ENCODE measurements around the gene SLC35A3.
"Not testable (repeated sequence)": the region's sequence is repeated elsewhere in the genome, so short reads cannot be mapped to it uniquely, and the experiment has no call there.

Gene SLC35A3

GRCh38 chr1:99969729-99970621 is at the start of gene SLC35A3:
Gene SLC35A3 (plus strand): TSS chr1:99969996. CDS start chr1:99993555, 23,559 bp downstream.
- peak; percentile 49 to 57 for DNase-seq (ENCODE audit: low read depth in 2 of 2, low spot score in 1 of 2)

DNA sequence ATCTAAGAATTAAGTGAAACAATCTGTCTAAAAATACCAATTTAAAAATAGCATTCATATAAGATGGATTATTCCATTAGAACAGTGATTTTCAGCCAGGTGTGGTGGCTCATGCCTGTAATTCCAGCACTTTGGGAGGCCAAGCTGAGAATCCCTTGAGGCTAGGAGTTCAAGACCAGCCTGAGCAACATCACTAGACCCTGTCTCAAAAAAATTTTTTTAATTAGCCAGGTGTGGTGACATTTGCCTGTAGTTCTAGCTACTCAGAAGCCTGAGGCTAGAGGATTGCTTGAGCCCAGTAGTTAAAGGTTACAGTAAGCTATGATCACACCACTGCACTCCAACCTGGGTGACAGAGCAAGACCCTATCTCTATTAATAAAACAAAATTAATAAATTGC is 35.0 kb upstream of the SLC35A3 start:
- no peak for DNase-seq (ENCODE audit: low read depth in 2 of 2, low spot score in 1 of 2)

- DNase-seq (ENCODE audit: low read depth in 2 of 2, low spot score in 1 of 2): no peak
These were observed 34.3 kb upstream of the SLC35A3 start for GRCh38 chr1:99935534-99935933.

DNA sequence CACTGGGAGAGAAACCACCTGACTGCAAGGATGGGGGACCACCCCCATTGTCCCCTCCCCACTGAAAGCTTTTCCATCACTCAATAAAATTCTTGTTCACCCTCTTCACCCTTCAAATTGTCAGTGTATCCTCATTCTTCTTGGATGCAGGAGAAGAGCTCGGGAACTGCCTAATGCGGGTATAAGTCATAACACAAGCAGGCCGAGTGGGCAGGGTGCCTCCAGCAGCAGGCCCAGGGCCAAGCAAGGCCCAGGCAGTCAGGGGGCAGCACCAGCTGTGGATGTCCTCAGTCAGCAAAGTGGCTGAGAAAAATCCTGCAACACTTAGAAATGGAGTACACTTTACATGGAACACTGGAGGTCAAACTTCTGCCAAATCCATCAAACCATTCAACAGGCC is 33.7 kb upstream of the SLC35A3 start:
- DNase-seq (ENCODE audit: low read depth in 2 of 2, low spot score in 1 of 2): no peak

DNA sequence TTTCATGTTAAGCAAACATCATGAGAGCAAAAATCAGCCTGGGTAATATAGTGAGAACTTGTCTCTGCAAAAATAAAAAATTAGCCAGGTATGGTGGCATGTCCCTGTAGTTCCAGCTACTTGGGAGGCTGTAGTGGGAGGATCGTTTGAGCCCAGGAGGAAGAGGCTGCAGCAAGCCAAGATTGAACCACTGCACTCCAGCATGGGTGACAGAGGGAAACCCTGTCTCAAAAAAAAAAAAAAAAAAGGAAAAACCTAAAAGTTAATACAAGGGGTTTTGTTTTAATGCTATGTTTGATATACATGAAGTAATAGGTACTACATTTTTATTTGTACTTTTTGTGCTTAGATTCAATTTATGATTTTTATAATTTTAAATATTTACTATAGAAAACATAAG is 27.1 kb upstream of the SLC35A3 start:
- no peak for DNase-seq (ENCODE audit: low read depth in 2 of 2, low spot score in 1 of 2)

DNA sequence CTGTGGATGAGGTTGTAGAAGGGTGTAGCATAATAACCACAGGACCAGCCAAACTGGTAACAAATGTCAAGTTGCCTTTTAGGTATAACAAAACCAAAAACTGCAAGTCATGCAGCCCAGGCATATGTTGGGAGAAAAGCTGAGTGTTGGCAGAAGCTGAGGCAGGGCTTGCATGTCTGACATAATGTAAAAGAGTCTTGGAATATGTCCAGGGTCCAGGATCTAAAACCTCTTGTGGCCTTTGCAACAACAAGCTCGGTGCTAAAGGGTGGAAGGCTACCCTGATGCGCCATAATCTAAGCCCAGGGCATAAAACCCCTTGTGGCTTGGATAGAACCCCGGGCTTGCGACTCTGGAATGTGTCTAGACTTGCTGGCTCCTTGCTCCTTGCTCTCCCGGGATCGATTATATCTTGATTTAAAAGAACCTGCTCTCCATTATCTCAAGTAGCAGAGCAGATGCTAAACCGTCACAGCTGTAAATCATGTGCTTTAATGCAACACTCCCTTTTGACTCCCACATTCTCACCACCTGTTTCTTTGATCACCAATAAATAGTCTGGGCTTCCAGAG is 26.5 kb upstream of the SLC35A3 start:
- DNase-seq (ENCODE audit: low read depth in 2 of 2, low spot score in 1 of 2): no peak

GRCh38 chr1:99944192-99944591 is 25.6 kb upstream of the SLC35A3 start:
- no peak for DNase-seq (ENCODE audit: low read depth in 2 of 2, low spot score in 1 of 2)

DNA sequence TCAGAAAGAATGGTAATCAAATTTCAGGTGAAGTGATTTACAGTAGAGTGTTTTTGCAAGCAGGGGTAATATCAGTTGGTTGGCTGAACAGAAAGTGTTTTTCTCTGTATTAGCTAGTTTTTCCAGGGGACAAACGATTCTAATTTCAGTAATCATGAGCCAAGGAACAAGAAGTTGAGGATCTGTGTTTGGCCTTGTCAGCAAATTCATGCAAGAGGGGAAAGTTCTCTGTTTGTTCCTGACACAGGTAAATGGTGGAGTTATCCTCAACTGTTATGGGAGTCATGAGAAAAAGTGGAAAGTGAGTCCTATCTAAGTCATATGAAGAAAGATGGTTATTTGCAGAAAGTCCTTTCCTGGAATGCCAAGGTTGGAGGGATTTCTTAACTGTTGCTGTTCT is 24.6 kb upstream of the SLC35A3 start:
- DNase-seq (ENCODE audit: low read depth in 2 of 2, low spot score in 1 of 2): no peak

DNA sequence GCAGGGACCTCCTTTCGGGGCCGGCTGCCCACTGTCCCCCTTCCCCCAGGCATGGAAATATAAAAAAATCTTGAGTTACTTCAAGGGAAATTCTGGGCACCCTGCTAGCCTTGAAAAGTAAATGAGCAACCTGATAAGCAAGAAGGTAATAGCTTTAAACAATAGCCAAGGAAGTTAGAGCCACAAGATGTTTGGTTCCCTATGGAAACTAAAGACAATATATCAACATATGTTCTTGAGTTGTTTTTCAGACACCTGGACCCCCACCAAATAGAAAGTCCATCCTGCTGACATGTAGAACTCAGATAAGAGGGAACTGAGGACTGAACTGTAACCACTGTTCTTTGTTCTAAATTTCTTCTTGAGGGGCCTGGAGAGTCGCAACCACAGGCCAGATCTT is 19.3 kb upstream of the SLC35A3 start:
- no peak for DNase-seq (ENCODE audit: low read depth in 2 of 2, low spot score in 1 of 2)

- no peak for DNase-seq (ENCODE audit: low read depth in 2 of 2, low spot score in 1 of 2)
These were observed 17.3 kb upstream of the SLC35A3 start for GRCh38 chr1:99952522-99952921.

- DNase-seq (ENCODE audit: low read depth in 2 of 2, low spot score in 1 of 2): no peak
These were observed 14.4 kb upstream of the SLC35A3 start for GRCh38 chr1:99955375-99955774.

GRCh38 chr1:99956755-99957154 is 13.0 kb upstream of the SLC35A3 start:
- no peak for DNase-seq (ENCODE audit: low read depth in 2 of 2, low spot score in 1 of 2)

DNA sequence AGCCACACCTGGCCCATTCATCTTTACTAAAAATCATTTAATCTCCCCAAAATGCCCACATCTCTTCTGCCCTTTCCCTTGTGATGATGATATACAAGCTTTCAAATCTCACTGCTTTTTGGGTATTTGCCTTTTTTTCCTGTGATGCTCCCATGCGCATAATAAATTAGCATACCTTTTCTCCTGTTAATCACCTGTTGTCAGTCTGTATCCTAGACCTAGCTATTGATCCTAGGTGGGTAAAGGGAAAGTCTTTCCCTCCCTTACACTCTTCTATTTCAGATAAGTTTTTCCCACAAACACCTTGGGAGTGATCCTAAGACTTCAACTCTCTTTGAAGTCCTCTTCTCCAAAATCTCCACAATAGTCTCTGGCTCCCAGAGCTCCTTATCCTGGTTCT is 12.0 kb upstream of the SLC35A3 start:
- DNase-seq (ENCODE audit: low read depth in 2 of 2, low spot score in 1 of 2): no peak

DNA sequence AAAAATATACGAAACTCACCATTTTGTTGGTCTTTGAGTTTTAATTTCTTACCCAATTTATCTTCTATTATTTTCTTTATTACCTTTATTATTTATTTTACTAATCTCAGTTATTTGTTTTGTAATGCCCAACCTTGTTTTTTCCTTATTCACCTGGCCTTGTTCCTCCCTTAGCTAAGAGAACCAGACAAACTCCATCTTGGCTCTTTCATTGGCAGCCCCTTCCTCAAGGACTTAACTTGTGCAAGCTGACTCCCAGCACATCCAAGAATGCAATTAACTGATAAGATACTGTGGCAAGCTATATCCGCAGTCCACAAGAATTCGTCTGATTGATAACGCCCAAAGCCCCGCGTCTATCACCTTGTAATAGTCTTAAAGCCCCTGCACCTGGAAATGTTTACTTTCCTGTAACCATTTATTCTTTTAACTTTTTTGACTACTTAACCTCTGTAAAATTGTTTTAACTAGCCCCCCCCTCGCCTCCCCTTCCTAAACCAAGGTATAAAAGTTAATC is 10.5 kb upstream of the SLC35A3 start:
- not testable (repeated sequence) for DNase-seq (ENCODE audit: low read depth in 2 of 2, low spot score in 1 of 2)

- not testable (repeated sequence) for DNase-seq (ENCODE audit: low read depth in 2 of 2, low spot score in 1 of 2)
These were observed 9.5 kb upstream of the SLC35A3 start for GRCh38 chr1:99960260-99960659.

GRCh38 chr1:99963041-99963795 is 6.6 kb upstream of the SLC35A3 start:
- DNase-seq (ENCODE audit: low read depth in 2 of 2, low spot score in 1 of 2): no peak

DNA sequence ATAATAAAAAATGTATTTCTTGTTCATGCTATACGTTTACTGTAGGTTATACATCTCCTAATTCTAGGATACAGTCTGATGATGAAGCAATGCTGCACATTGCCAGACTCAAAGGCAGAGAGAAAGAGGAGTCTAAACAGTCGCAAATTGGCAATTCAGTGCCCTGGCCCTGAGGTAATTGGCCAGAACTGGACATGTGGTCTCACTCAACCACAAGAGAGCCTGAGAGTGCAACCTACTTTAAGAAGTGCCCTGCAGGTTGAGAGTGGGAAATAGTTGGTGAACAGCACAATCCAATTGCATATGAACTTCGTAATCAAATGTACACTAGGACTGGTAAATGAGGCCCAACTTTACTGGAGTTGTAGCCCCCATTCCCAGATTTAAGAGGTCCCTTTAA is 5.0 kb upstream of the SLC35A3 start:
- no peak for DNase-seq (ENCODE audit: low read depth in 2 of 2, low spot score in 1 of 2)

GRCh38 chr1:99965646-99966375 is 4.0 kb upstream of the SLC35A3 start:
- no peak for DNase-seq (ENCODE audit: low read depth in 2 of 2, low spot score in 1 of 2)

DNA sequence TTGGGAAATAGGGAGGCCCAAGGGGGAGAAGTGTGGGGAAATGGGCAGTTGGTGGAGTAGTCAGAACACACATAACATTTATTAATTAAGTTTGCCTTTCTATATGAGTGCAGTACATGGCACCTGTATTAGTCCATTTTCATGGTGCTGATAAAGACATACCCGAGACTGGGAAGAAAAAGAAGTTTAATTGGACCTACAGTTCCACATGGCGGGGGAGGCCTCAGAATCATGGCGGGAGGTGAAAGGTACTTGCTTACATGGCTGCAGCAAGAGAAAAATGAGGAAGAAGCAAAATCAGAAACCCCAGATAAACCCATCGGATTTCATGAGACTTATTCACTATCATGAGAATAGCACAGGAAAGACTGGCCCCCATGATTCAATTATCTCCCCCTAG is 1.6 kb upstream of the SLC35A3 start:
- no peak for DNase-seq (ENCODE audit: low read depth in 2 of 2, low spot score in 1 of 2)

DNA sequence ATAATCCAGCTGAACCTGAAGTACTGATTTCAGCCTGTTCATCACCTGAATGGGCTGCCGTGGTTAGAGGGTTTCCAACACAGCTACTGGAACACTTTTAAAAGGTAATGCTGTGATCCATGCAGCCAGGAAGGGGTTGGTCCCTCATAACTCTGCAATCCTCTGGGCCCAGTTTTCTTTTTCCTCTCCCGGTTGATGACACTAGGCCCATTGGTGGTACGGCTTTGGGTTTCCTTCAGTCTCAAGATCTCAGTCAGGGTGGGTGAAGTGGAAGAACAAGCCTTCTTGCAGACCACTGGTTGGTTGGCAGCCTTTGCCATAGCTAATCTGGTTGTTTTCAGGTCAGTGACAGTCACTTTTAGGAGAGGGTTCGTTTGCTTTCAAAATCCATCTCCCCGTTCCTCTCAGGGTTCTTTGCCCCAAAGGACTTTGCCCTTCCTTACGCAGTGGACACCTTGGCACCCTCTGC is 502 bp upstream of the SLC35A3 start:
- no peak for DNase-seq (ENCODE audit: low read depth in 2 of 2, low spot score in 1 of 2)

DNA sequence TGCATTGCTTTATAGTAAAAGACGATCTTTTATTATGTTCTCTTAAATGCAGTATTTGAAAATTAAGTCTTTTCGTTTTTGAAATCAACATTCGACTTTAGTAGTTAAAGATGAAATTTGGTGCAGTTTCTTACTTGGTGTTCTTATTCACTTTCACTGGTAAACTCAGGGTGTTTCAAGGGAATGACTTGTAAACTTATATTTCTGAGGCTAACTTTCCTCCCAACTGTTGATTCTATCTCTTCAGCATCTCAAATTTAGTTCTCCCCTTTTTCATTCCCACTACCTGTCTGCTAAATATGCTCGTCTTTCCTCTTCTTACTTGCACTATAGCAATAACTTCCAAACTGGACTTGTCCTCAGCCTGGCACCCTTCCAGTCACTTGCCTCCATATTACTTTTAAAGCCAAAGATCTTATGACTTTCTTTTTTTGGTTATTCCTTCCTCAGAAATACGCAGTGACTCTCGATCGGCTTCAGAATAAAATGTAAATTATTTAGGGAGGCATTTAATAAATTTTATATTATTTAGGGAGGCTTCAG is 988 bp downstream of the SLC35A3 start:
- no peak for DNase-seq (ENCODE audit: low read depth in 2 of 2, low spot score in 1 of 2)

Data from stimulated activated CD8-positive, alpha-beta memory T cell treated with anti-CD3 and anti-CD28 coated beads, Interleukin-4, amount 100 ng/mL, for 4 hours (primary cell).